K562 (cell line): ENCODE results near the gene DEFB114. TPM values are rescaled to one million over a fixed set of nuclear protein-coding genes. Genes with fewer than 3 reads are reported as not detected.

ENCODE experiments used
- ATAC-seq: fragments of 200-7000 bp; cut with Tn5 transposase; 3 replicates; pipeline ENCODE4 v1.9.1; 2020; ENCODE audit warnings: moderate library complexity
- BruUV-seq: library from RNA; stranded (reverse); fragments of 400-500 nt; replicated peaks from 2 replicates; lab custom pipeline; 2021; lab: Mats Ljungman, UMichigan
- CTCF ChIA-PET: fragments of 300-600 bp; formaldehyde crosslinking; extraction: SDS; loops from one replicate; lab custom pipeline; 2021; ENCODE audit warnings: low intra/inter-chr PET ratio; lab: Yijun Ruan, JAX
- POLR2A ChIA-PET: fragments of 300-600, 350-650 bp; sonication (Branson Sonifier 250); formaldehyde crosslinking; extraction: SDS; loops from one replicate; lab custom pipeline; 2021; ENCODE audit warnings: antibody characterized with exemption, inconsistent platforms; lab: Yijun Ruan, JAX
- DNase-seq, 4 experiments: peaks; one replicate each; pipeline versions ENCODE4 v3.0.0 to v3.0.0-alpha.2; 2011 to 2018; ENCODE audit warnings: low spot score in 3 of 4, mixed read lengths in 3 of 4; ENCODE audit errors: extremely low read depth in 1 of 4
- FAIRE-seq: peaks from 2 replicates; lab custom pipeline; 2011; peaks lifted over from hg19 to GRCh38; lab: Jason Lieb, UNC
- H2AFZ ChIP-seq: 2 replicates; pipeline ENCODE4 v1.6.0; 2011; ENCODE audit warnings: low read depth, low read length, control low read depth, inconsistent platforms
- H3K27ac ChIP-seq: fragments of 200-600 bp; 3 replicates; pipeline ENCODE4 v1.8.0; 2011; ENCODE audit warnings: low read depth, mild to moderate bottlenecking, control low read depth, inconsistent platforms, low read length, moderate library complexity, mixed read lengths; ENCODE audit errors: extremely low read depth
- H3K27me3 ChIP-seq, 2 experiments: fragments of 300-600 bp in 1 of 2; 2 replicates in 1 of 2; 3 replicates in 1 of 2; pipeline versions ENCODE4 v1.6.0 to v1.8.0; 2011; ENCODE audit warnings: inconsistent platforms in 2 of 2, low read length in 2 of 2, mild to moderate bottlenecking in 1 of 2, mixed read lengths in 1 of 2, moderate library complexity in 1 of 2; ENCODE audit not compliant: control insufficient read depth in 2 of 2, insufficient read depth in 2 of 2
- H3K36me3 ChIP-seq: fragments of 300-600 bp; 3 replicates; pipeline ENCODE4 v1.8.0; 2011; ENCODE audit warnings: mild to moderate bottlenecking, low read length, inconsistent platforms; ENCODE audit not compliant: control insufficient read depth, insufficient read depth
- H3K4me1 ChIP-seq, 2 experiments: fragments of 200-600 bp in 1 of 2; replicated peaks in 1 of 2; 2 replicates in 1 of 2; 3 replicates in 1 of 2; pipeline versions ENCODE4 v1.5.1 to v1.8.0; 2011; ENCODE audit warnings: inconsistent platforms in 2 of 2, low read length in 2 of 2, mild to moderate bottlenecking in 1 of 2, mixed read lengths in 1 of 2, moderate library complexity in 1 of 2; ENCODE audit not compliant: control insufficient read depth in 2 of 2, insufficient read depth in 2 of 2
- H3K4me2 ChIP-seq: 2 replicates; pipeline ENCODE4 v1.6.1; 2011; ENCODE audit warnings: low read length, control low read depth, inconsistent platforms, mixed read lengths; ENCODE audit not compliant: insufficient read depth
- H3K4me3 ChIP-seq: fragments of 200-600 bp; sonication (generic), shearing (Covaris generic); 2 replicates; pipeline ENCODE4 v1.5.1; 2016; ENCODE audit warnings: control low read depth, inconsistent platforms
- H3K79me2 ChIP-seq: fragments of 200-600 bp; 3 replicates; pipeline ENCODE4 v1.8.0; 2011; ENCODE audit warnings: low read length, inconsistent platforms; ENCODE audit not compliant: control insufficient read depth, insufficient read depth
- H3K9ac ChIP-seq, 2 experiments: 2 replicates each; pipeline versions ENCODE4 v1.6.0 to v1.6.1; 2011; ENCODE audit warnings: low read depth in 2 of 2, low read length in 2 of 2, control low read depth in 1 of 2, inconsistent platforms in 1 of 2, mild to moderate bottlenecking in 1 of 2, mixed read lengths in 1 of 2; ENCODE audit not compliant: insufficient read depth in 1 of 2
- H3K9me1 ChIP-seq: one replicate; pipeline ENCODE4 v1.6.0; 2011; ENCODE audit warnings: inconsistent platforms, mild to moderate bottlenecking, low read length, moderate library complexity; ENCODE audit not compliant: control insufficient read depth, insufficient read depth
- H3K9me3 ChIP-seq: replicated peaks from 2 replicates; pipeline ENCODE4 v1.5.1; 2011; ENCODE audit warnings: low read depth, low read length, inconsistent platforms; ENCODE audit not compliant: control insufficient read depth, insufficient read depth
- H4K20me1 ChIP-seq: replicated peaks from 2 replicates; pipeline ENCODE4 v1.6.1; 2011; ENCODE audit warnings: low read length, inconsistent platforms, mixed read lengths; ENCODE audit not compliant: control insufficient read depth, insufficient read depth
- DNMT1 ChIP-seq: fragments of 450-650 bp; IDR thresholded peaks from 2 replicates; pipeline ENCODE4 v1.6.1; 2016; ENCODE audit warnings: antibody characterized with exemption, mild to moderate bottlenecking
- EWSR1 ChIP-seq: fragments of 450-650 bp; IDR thresholded peaks from 2 replicates; pipeline ENCODE4 v1.6.1; 2018; ENCODE audit warnings: borderline replicate concordance, mild to moderate bottlenecking, low read depth, moderate library complexity; ENCODE audit not compliant: partially characterized antibody
- HDAC2 ChIP-seq: fragments of 450-650 bp; IDR thresholded peaks from 2 replicates; pipeline ENCODE4 v1.6.1; 2016; ENCODE audit warnings: mild to moderate bottlenecking
- MLLT1 ChIP-seq, 2 experiments: fragments of 450-650 bp; IDR thresholded peaks; 2 replicates each; pipeline ENCODE4 v1.6.1; 2016
- MTA2 ChIP-seq: fragments of 450-650 bp; IDR thresholded peaks from 2 replicates; pipeline ENCODE4 v1.6.1; 2016; ENCODE audit warnings: low read depth
- NCOA6 ChIP-seq: fragments of 450-650 bp; IDR thresholded peaks from 2 replicates; pipeline ENCODE4 v1.6.1; 2017; ENCODE audit warnings: mild to moderate bottlenecking
- SOX6 ChIP-seq: fragments of 450-650 bp; IDR thresholded peaks from 2 replicates; pipeline ENCODE4 v1.6.1; 2014; ENCODE audit warnings: mild to moderate bottlenecking
- XRCC4 ChIP-seq: IDR thresholded peaks from one replicate; pipeline ENCODE4 v1.6.1; 2011; ENCODE audit not compliant: insufficient read depth, insufficient read length; ENCODE audit errors: extremely low read depth
- ZNF589 ChIP-seq: fragments of 200-800 bp; sonication (Bioruptor generic); IDR thresholded peaks from 2 replicates; pipeline ENCODE4 v1.6.1; 2016; ENCODE audit warnings: low read depth, missing genetic modification characterization, missing compliant biosample characterization
- WGBS: fragments of 100-300 bp; shearing (Covaris generic); methylation state at CpG from one replicate; pipeline ENCODE4 v1.1.6; 2016; ENCODE audit warnings: low coverage, mixed read lengths; ENCODE audit not compliant: insufficient coverage; ENCODE audit errors: missing lambda C conversion rate; 5-methylcytosine and 5-hydroxymethylcytosine counted together
- in situ Hi-C: fragments of 300-500 bp; cut with MboI; formaldehyde crosslinking; loops from 4 replicates; pipeline ENCODE4 v1.15.0; 2018; ENCODE audit warnings: inconsistent platforms, mixed read lengths
- intact Hi-C: fragments of 100-400 bp; cut with micrococcal nuclease; formaldehyde crosslinking; loops from 2 replicates; pipeline ENCODE4 v1.14.2; 2022
- polyA plus RNA-seq, 8 experiments: library from polyadenylated mRNA; depleted of rRNA in 4 of 8; stranded (reverse) in 5 of 8; unstranded in 3 of 8; fragments of >200 nt; fragmentation: Nextera tagmentation in 2 of 8; fragmentation: Illumina TruSeq in 1 of 8; extraction: Ambion mirVana in 2 of 8; extraction: Trizol in 1 of 8; gene quantifications; 2 replicates each; pipeline versions ENCODE4 v1.2.1 to v1.2.3, GENCODE V29; 2011 to 2014; ENCODE audit warnings: inconsistent platforms in 1 of 8, missing spikeins in 1 of 8
- total RNA-seq, 7 experiments: library from RNA; depleted of rRNA in 6 of 7; stranded (reverse); fragments of >200 nt in 6 of 7; fragmentation: Illumina TruSeq in 2 of 7; extraction: Trizol in 2 of 7; gene quantifications; 2 replicates each; pipeline versions ENCODE4 v1.2.1 to v1.2.3, GENCODE V29; 2011 to 2021; ENCODE audit warnings: low replicate concordance in 1 of 7
- TF ChIP-seq, protein P1 (sequence below): fragments of 250-450 bp; sonication (Bioruptor Pico); IDR thresholded peaks from 2 replicates; pipeline ENCODE4 v1.5.1; 2021; ENCODE audit warnings: mild to moderate bottlenecking
- TF ChIP-seq, protein P2 (sequence below): sonication (generic); formaldehyde crosslinking; IDR thresholded peaks from 2 replicates; pipeline ENCODE4 v1.8.0; 2023; ENCODE audit warnings: mild to moderate bottlenecking, missing genetic modification reagents

Gene DEFB114
- total and polyA plus RNA-seq, 9 of the 15 experiments (the other 6 are each of a cell fraction or from before 2014, with no cell fraction given) = not detected

- H3K4me3 ChIP-seq = no peak overlapping the region
- no TSS peak for BruUV-seq
- no peak for FAIRE-seq
- TF ChIP-seq ZNF589 (CRISPR knock-in tag) (no peak), HDAC2 (no peak), MLLT1 (IDR thresholded peaks at IDR 0.05) (no peak), XRCC4 (no peak), NCOA6 (no peak), EWSR1 (no peak), SOX6 (no peak), DNMT1 (no peak), MTA2 (no peak)
- TF ChIP-seq, protein P1, sequence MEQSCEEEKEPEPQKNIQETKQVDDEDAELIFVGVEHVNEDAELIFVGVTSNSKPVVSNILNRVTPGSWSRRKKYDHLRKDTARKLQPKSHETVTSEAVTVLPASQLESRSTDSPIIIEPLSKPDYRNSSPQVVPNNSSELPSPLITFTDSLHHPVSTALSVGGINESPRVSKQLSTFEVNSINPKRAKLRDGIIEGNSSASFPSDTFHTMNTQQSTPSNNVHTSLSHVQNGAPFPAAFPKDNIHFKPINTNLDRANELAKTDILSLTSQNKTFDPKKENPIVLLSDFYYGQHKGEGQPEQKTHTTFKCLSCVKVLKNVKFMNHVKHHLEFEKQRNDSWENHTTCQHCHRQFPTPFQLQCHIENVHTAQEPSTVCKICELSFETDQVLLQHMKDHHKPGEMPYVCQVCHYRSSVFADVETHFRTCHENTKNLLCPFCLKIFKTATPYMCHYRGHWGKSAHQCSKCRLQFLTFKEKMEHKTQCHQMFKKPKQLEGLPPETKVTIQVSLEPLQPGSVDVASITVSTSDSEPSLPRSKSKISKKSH (CRISPR knock-in tag) = no peak
- TF ChIP-seq, protein P2, sequence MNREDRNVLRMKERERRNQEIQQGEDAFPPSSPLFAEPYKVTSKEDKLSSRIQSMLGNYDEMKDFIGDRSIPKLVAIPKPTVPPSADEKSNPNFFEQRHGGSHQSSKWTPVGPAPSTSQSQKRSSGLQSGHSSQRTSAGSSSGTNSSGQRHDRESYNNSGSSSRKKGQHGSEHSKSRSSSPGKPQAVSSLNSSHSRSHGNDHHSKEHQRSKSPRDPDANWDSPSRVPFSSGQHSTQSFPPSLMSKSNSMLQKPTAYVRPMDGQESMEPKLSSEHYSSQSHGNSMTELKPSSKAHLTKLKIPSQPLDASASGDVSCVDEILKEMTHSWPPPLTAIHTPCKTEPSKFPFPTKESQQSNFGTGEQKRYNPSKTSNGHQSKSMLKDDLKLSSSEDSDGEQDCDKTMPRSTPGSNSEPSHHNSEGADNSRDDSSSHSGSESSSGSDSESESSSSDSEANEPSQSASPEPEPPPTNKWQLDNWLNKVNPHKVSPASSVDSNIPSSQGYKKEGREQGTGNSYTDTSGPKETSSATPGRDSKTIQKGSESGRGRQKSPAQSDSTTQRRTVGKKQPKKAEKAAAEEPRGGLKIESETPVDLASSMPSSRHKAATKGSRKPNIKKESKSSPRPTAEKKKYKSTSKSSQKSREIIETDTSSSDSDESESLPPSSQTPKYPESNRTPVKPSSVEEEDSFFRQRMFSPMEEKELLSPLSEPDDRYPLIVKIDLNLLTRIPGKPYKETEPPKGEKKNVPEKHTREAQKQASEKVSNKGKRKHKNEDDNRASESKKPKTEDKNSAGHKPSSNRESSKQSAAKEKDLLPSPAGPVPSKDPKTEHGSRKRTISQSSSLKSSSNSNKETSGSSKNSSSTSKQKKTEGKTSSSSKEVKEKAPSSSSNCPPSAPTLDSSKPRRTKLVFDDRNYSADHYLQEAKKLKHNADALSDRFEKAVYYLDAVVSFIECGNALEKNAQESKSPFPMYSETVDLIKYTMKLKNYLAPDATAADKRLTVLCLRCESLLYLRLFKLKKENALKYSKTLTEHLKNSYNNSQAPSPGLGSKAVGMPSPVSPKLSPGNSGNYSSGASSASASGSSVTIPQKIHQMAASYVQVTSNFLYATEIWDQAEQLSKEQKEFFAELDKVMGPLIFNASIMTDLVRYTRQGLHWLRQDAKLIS (CRISPR knock-in tag) = no peak
These were observed 2.4 kb upstream of the DEFB114 start for GRCh38 chr6:49966334-49966733.

More at GRCh38 chr6:49966334-49966733, 2.4 kb upstream of the DEFB114 start:
- H3K27me3 ChIP-seq = no peaks in the 10 kb centered on the region
- CTCF ChIA-PET = no interaction called here
- no peaks in the 10 kb centered on the region for H4K20me1 ChIP-seq
- no peak for DNase-seq
- H3K9me3 ChIP-seq = no peaks in the 10 kb centered on the region
- H3K4me2 ChIP-seq = no peak overlapping the region
- POLR2A ChIA-PET = no interaction called here
- no peaks in the 10 kb centered on the region for H3K4me1 ChIP-seq
- no peaks in the 10 kb centered on the region for H3K36me3 ChIP-seq
- intact Hi-C loops = no loop called here
- no peaks in the 10 kb centered on the region for H3K79me2 ChIP-seq
- H2AFZ ChIP-seq = no peak overlapping the region
- WGBS = 0% methylated on average over 2 of the region's 2 CpGs
- no peak for ATAC-seq
- H3K9me1 ChIP-seq = no peaks in the 10 kb centered on the region
- no peak overlapping the region for H3K27ac ChIP-seq
- H3K9ac ChIP-seq = no peak overlapping the region
- in situ Hi-C loops = no loop called here
